GM23338 (cell line): Measurements from ENCODE around the gene GNAI2. TPM values are rescaled to one million over a fixed set of nuclear protein-coding genes. Genes with fewer than 3 reads are reported as not detected.

Experiments used
- ATAC-seq: fragments of 200-7000 bp; cut with Tn5 transposase; 3 replicates; pipeline ENCODE4 v1.9.1; 2020
- DNase-seq: peaks from one replicate; pipeline ENCODE4 v3.0.0-alpha.2; 2015; ENCODE audit warnings: low spot score
- H2AFZ ChIP-seq: fragments of 200-600 bp; sonication (generic); 2 replicates; pipeline ENCODE4 v1.8.0; 2016; ENCODE audit warnings: antibody characterized with exemption, mild to moderate bottlenecking, moderate library complexity
- H3F3A ChIP-seq: fragments of 200-600 bp; sonication (generic); replicated peaks from 2 replicates; pipeline ENCODE4 v1.8.0; 2017; ENCODE audit warnings: antibody characterized with exemption, mixed run types, low read depth
- H3K27ac ChIP-seq: fragments of 200-600 bp; sonication (generic); 2 replicates; pipeline ENCODE4 v1.6.1; 2016; ENCODE audit warnings: low read depth
- H3K27me3 ChIP-seq: fragments of 200-600 bp; sonication (generic); 2 replicates; pipeline ENCODE4 v1.8.0; 2016; ENCODE audit warnings: mild to moderate bottlenecking, mixed run types, moderate library complexity; ENCODE audit not compliant: insufficient read depth
- H3K36me3 ChIP-seq: fragments of 200-600 bp; sonication (generic); 2 replicates; pipeline ENCODE4 v1.8.0; 2016; ENCODE audit warnings: mild to moderate bottlenecking; ENCODE audit not compliant: insufficient read depth
- H3K4me1 ChIP-seq: fragments of 200-600 bp; sonication (generic); 2 replicates; pipeline ENCODE4 v1.8.0; 2016; ENCODE audit warnings: mild to moderate bottlenecking, moderate library complexity; ENCODE audit not compliant: insufficient read depth
- H3K4me2 ChIP-seq: fragments of 200-600 bp; sonication (generic); 2 replicates; pipeline ENCODE4 v1.7.1; 2017; ENCODE audit warnings: mixed run types
- H3K4me3 ChIP-seq: fragments of 200-600 bp; sonication (generic); 2 replicates; pipeline ENCODE4 v1.6.1; 2016; ENCODE audit warnings: mixed run types
- H3K79me2 ChIP-seq: fragments of 200-600 bp; sonication (generic); replicated peaks from 2 replicates; pipeline ENCODE4 v1.8.0; 2017; ENCODE audit warnings: mild to moderate bottlenecking; ENCODE audit not compliant: insufficient read depth
- H3K9me2 ChIP-seq: fragments of 200-600 bp; sonication (generic); 2 replicates; pipeline ENCODE4 v1.8.0; 2017; ENCODE audit not compliant: insufficient read depth
- H4K20me1 ChIP-seq: fragments of 200-600 bp; sonication (generic); replicated peaks from 2 replicates; pipeline ENCODE4 v1.8.0; 2017; ENCODE audit warnings: mild to moderate bottlenecking; ENCODE audit not compliant: insufficient read depth
- H3K27ac Mint-ChIP-seq: 2 replicates; pipeline ENCODE4 v1.8.0; 2020; ENCODE audit warnings: inconsistent platforms, mild to moderate bottlenecking, moderate library complexity, mixed read lengths
- H3K27me3 Mint-ChIP-seq: 3 replicates; pipeline ENCODE4 v1.8.0; 2022; ENCODE audit warnings: low read depth, mild to moderate bottlenecking, moderate library complexity, mixed read lengths, inconsistent platforms; ENCODE audit not compliant: insufficient read depth, poor library complexity
- H3K36me3 Mint-ChIP-seq: 3 replicates; pipeline ENCODE4 v1.8.0; 2021; ENCODE audit warnings: low read depth, mild to moderate bottlenecking, inconsistent platforms, moderate library complexity, mixed read lengths
- H3K4me1 Mint-ChIP-seq: 3 replicates; pipeline ENCODE4 v1.8.0; 2020; ENCODE audit warnings: mild to moderate bottlenecking, inconsistent platforms, mixed read lengths
- H3K4me3 Mint-ChIP-seq: 3 replicates; pipeline ENCODE4 v1.8.0; 2021; ENCODE audit warnings: moderate library complexity, mild to moderate bottlenecking, inconsistent platforms, mixed read lengths
- H3K9me3 Mint-ChIP-seq: 3 replicates; pipeline ENCODE4 v1.8.0; 2020; ENCODE audit warnings: moderate library complexity, mild to moderate bottlenecking, inconsistent platforms, mixed read lengths
- CREB1 ChIP-seq: fragments of 250-450 bp; sonication (Bioruptor Pico); IDR thresholded peaks from 2 replicates; pipeline ENCODE4 v1.5.0; 2020; ENCODE audit warnings: low read depth, mild to moderate bottlenecking, moderate library complexity
- EZH2 ChIP-seq: fragments of 200-600 bp; sonication (generic); IDR thresholded peaks from one replicate; pipeline ENCODE4 v1.8.0; 2017; ENCODE audit warnings: antibody characterized with exemption, mild to moderate bottlenecking, low read depth; ENCODE audit not compliant: unreplicated experiment
- EZH2phosphoT487 ChIP-seq: fragments of 200-600 bp; sonication (generic); IDR thresholded peaks from one replicate; pipeline ENCODE4 v1.8.1; 2018; ENCODE audit warnings: antibody characterized with exemption; ENCODE audit not compliant: unreplicated experiment
- JUNB ChIP-seq: IDR thresholded peaks from one replicate; pipeline ENCODE4 v1.6.1; 2016; ENCODE audit warnings: antibody characterized with exemption; ENCODE audit not compliant: unreplicated experiment
- NANOG ChIP-seq: IDR thresholded peaks from 2 replicates; pipeline ENCODE4 v1.6.1; 2016; ENCODE audit warnings: antibody characterized with exemption, borderline replicate concordance
- POLR2AphosphoS5 ChIP-seq: IDR thresholded peaks from 2 replicates; pipeline ENCODE4 v1.6.1; 2016; ENCODE audit warnings: antibody characterized with exemption, low read depth
- STAT1 ChIP-seq: IDR thresholded peaks from one replicate; pipeline ENCODE4 v1.6.1; 2016; ENCODE audit warnings: antibody characterized with exemption; ENCODE audit not compliant: unreplicated experiment
- ZNF114 ChIP-seq: fragments of 250-450 bp; sonication (Bioruptor Pico); IDR thresholded peaks from 2 replicates; pipeline ENCODE4 v1.5.0; 2020; ENCODE audit warnings: mild to moderate bottlenecking, moderate library complexity
- ZNF331 ChIP-seq: fragments of 250-450 bp; sonication (Bioruptor Pico); IDR thresholded peaks from 2 replicates; pipeline ENCODE4 v1.5.0; 2020; ENCODE audit warnings: low read depth, mild to moderate bottlenecking, moderate library complexity
- polyA plus RNA-seq: library from polyadenylated mRNA; unstranded; fragments of >200 nt; fragmentation: Nextera tagmentation; extraction: Ambion mirVana; gene quantifications from 2 replicates; pipeline ENCODE4 v1.2.1, GENCODE V29; 2016
- total RNA-seq: library from RNA; depleted of rRNA; stranded (reverse); fragments of >200 nt; shearing (Covaris generic); gene quantifications from 2 replicates; pipeline ENCODE4 v1.2.3, GENCODE V29; 2014
- TF ChIP-seq, protein P1 (sequence below): fragments of 250-450 bp; sonication (Bioruptor Pico); IDR thresholded peaks from 2 replicates; pipeline ENCODE4 v1.5.0; 2020; ENCODE audit warnings: mild to moderate bottlenecking, moderate library complexity
- TF ChIP-seq, protein P2 (sequence below), 2 experiments: fragments of 200-600 bp in 1 of 2; sonication (generic) in 1 of 2; conservative IDR thresholded peaks; 2 replicates each; pipeline versions ENCODE4 v1.5.1 to v1.6.1; 2016 to 2017; ENCODE audit warnings: antibody characterized with exemption in 2 of 2, low read depth in 2 of 2, mild to moderate bottlenecking in 2 of 2, moderate library complexity in 1 of 2
- TF ChIP-seq, protein P3 (sequence below): IDR thresholded peaks from one replicate; pipeline ENCODE4 v1.6.1; 2018; ENCODE audit warnings: antibody characterized with exemption; ENCODE audit not compliant: unreplicated experiment
- TF ChIP-seq, protein P4 (sequence below): IDR thresholded peaks from 2 replicates; pipeline ENCODE4 v1.6.1; 2016; ENCODE audit warnings: antibody characterized with exemption

GNAI2 gene
- total and polyA plus RNA-seq, 2 experiments from 2014 or later: 138 to 153 TPM

DNA sequence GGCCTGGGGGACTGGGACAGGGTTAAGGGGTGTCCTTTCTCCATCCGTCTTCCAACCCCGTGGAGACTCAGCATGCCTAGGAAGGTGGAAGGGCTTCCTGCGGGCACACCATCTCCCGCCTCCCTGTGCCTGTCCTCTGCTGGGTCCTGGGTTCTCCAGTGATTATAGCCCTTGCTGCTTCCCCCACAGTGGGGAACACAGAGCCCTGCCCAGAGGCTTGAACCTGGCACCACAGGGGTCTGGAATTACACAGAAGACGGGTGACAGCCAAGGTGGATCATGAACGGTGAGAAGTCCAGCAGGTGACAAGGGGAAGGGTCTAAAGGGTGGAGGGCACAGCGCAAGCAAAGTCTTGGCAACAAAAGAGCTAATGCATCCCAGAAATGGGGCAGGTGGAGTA lies 26.8 kb downstream of the GNAI2 start:
- Histone ChIP-seq H3K4me2 (no peak overlapping the region), H3K4me3 (no peak overlapping the region), H3K9me2 (no peaks in the 10 kb centered on the region), H2AFZ (no peak overlapping the region), H3K27ac (no peak overlapping the region), H3K79me2 (no peaks in the 10 kb centered on the region), H3K36me3 (no peaks in the 10 kb centered on the region; the same call in 1 of the 2 replicates), H4K20me1 (no peaks in the 10 kb centered on the region; the same call in 1 of the 2 replicates), H3K27me3 (no peaks in the 10 kb centered on the region), H3K4me1 (peaks cover 46% of the 10 kb centered on the region), H3F3A (peaks cover 28% of the 10 kb centered on the region)
- H3K36me3 Mint-ChIP-seq: peaks cover 19% of the 10 kb centered on the region
- H3K9me3 Mint-ChIP-seq: no peaks in the 10 kb centered on the region
- no peak overlapping the region; the same call in 2 of the 3 replicates for H3K4me3 Mint-ChIP-seq
- H3K27me3 Mint-ChIP-seq: peaks cover 27% of the 10 kb centered on the region
- TF ChIP-seq STAT1: no peak
- TF ChIP-seq EZH2phosphoT487: no peak
- no peak for TF ChIP-seq ZNF114
- TF ChIP-seq, protein P1, sequence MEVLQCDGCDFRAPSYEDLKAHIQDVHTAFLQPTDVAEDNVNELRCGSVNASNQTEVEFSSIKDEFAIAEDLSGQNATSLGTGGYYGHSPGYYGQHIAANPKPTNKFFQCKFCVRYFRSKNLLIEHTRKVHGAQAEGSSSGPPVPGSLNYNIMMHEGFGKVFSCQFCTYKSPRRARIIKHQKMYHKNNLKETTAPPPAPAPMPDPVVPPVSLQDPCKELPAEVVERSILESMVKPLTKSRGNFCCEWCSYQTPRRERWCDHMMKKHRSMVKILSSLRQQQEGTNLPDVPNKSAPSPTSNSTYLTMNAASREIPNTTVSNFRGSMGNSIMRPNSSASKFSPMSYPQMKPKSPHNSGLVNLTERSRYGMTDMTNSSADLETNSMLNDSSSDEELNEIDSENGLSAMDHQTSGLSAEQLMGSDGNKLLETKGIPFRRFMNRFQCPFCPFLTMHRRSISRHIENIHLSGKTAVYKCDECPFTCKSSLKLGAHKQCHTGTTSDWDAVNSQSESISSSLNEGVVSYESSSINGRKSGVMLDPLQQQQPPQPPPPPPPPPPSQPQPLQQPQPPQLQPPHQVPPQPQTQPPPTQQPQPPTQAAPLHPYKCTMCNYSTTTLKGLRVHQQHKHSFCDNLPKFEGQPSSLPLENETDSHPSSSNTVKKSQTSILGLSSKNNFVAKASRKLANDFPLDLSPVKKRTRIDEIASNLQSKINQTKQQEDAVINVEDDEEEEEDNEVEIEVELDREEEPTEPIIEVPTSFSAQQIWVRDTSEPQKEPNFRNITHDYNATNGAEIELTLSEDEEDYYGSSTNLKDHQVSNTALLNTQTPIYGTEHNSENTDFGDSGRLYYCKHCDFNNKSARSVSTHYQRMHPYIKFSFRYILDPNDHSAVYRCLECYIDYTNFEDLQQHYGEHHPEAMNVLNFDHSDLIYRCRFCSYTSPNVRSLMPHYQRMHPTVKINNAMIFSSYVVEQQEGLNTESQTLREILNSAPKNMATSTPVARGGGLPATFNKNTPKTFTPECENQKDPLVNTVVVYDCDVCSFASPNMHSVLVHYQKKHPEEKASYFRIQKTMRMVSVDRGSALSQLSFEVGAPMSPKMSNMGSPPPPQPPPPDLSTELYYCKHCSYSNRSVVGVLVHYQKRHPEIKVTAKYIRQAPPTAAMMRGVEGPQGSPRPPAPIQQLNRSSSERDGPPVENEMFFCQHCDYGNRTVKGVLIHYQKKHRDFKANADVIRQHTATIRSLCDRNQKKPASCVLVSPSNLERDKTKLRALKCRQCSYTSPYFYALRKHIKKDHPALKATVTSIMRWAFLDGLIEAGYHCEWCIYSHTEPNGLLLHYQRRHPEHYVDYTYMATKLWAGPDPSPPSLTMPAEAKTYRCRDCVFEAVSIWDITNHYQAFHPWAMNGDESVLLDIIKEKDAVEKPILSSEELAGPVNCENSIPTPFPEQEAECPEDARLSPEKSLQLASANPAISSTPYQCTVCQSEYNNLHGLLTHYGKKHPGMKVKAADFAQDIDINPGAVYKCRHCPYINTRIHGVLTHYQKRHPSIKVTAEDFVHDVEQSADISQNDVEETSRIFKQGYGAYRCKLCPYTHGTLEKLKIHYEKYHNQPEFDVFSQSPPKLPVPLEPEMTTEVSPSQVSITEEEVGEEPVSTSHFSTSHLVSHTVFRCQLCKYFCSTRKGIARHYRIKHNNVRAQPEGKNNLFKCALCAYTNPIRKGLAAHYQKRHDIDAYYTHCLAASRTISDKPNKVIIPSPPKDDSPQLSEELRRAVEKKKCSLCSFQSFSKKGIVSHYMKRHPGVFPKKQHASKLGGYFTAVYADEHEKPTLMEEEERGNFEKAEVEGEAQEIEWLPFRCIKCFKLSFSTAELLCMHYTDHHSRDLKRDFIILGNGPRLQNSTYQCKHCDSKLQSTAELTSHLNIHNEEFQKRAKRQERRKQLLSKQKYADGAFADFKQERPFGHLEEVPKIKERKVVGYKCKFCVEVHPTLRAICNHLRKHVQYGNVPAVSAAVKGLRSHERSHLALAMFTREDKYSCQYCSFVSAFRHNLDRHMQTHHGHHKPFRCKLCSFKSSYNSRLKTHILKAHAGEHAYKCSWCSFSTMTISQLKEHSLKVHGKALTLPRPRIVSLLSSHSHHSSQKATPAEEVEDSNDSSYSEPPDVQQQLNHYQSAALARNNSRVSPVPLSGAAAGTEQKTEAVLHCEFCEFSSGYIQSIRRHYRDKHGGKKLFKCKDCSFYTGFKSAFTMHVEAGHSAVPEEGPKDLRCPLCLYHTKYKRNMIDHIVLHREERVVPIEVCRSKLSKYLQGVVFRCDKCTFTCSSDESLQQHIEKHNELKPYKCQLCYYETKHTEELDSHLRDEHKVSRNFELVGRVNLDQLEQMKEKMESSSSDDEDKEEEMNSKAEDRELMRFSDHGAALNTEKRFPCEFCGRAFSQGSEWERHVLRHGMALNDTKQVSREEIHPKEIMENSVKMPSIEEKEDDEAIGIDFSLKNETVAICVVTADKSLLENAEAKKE: no peak
- no peak for TF ChIP-seq EZH2
- TF ChIP-seq NANOG: no peak
- TF ChIP-seq, protein P2, sequence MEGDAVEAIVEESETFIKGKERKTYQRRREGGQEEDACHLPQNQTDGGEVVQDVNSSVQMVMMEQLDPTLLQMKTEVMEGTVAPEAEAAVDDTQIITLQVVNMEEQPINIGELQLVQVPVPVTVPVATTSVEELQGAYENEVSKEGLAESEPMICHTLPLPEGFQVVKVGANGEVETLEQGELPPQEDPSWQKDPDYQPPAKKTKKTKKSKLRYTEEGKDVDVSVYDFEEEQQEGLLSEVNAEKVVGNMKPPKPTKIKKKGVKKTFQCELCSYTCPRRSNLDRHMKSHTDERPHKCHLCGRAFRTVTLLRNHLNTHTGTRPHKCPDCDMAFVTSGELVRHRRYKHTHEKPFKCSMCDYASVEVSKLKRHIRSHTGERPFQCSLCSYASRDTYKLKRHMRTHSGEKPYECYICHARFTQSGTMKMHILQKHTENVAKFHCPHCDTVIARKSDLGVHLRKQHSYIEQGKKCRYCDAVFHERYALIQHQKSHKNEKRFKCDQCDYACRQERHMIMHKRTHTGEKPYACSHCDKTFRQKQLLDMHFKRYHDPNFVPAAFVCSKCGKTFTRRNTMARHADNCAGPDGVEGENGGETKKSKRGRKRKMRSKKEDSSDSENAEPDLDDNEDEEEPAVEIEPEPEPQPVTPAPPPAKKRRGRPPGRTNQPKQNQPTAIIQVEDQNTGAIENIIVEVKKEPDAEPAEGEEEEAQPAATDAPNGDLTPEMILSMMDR (conservative IDR thresholded peaks at IDR 0.05; ENCODE audit: low read depth in 2 of 2): no peak
- TF ChIP-seq ZNF331 (CRISPR knock-in tag): no peak
- TF ChIP-seq CREB1 (CRISPR knock-in tag): no peak
- TF ChIP-seq, protein P3, sequence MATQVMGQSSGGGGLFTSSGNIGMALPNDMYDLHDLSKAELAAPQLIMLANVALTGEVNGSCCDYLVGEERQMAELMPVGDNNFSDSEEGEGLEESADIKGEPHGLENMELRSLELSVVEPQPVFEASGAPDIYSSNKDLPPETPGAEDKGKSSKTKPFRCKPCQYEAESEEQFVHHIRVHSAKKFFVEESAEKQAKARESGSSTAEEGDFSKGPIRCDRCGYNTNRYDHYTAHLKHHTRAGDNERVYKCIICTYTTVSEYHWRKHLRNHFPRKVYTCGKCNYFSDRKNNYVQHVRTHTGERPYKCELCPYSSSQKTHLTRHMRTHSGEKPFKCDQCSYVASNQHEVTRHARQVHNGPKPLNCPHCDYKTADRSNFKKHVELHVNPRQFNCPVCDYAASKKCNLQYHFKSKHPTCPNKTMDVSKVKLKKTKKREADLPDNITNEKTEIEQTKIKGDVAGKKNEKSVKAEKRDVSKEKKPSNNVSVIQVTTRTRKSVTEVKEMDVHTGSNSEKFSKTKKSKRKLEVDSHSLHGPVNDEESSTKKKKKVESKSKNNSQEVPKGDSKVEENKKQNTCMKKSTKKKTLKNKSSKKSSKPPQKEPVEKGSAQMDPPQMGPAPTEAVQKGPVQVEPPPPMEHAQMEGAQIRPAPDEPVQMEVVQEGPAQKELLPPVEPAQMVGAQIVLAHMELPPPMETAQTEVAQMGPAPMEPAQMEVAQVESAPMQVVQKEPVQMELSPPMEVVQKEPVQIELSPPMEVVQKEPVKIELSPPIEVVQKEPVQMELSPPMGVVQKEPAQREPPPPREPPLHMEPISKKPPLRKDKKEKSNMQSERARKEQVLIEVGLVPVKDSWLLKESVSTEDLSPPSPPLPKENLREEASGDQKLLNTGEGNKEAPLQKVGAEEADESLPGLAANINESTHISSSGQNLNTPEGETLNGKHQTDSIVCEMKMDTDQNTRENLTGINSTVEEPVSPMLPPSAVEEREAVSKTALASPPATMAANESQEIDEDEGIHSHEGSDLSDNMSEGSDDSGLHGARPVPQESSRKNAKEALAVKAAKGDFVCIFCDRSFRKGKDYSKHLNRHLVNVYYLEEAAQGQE: no peak
- TF ChIP-seq, protein P4, sequence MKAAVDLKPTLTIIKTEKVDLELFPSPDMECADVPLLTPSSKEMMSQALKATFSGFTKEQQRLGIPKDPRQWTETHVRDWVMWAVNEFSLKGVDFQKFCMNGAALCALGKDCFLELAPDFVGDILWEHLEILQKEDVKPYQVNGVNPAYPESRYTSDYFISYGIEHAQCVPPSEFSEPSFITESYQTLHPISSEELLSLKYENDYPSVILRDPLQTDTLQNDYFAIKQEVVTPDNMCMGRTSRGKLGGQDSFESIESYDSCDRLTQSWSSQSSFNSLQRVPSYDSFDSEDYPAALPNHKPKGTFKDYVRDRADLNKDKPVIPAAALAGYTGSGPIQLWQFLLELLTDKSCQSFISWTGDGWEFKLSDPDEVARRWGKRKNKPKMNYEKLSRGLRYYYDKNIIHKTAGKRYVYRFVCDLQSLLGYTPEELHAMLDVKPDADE: no peak
- no peak for TF ChIP-seq POLR2AphosphoS5
- no peak for TF ChIP-seq JUNB
- DNase-seq (no peak), ATAC-seq (no peak)
- H3K27ac Mint-ChIP-seq: peak overlapping the region; percentile 9; the same call in 1 of the 2 replicates
- H3K4me1 Mint-ChIP-seq: peaks cover 52% of the 10 kb centered on the region
